ENCODE results near the gene PIKFYVE. TPM values are rescaled to one million over a fixed set of nuclear protein-coding genes. Genes with fewer than 3 reads are reported as not detected.
"Not testable (repeated sequence)": the region's sequence is repeated elsewhere in the genome, so short reads cannot be mapped to it uniquely, and the experiment has no call there.

PIKFYVE gene
- polyA plus RNA-seq, 5 donors = 17.0 to 29.4 (median 25.8) TPM

DNA sequence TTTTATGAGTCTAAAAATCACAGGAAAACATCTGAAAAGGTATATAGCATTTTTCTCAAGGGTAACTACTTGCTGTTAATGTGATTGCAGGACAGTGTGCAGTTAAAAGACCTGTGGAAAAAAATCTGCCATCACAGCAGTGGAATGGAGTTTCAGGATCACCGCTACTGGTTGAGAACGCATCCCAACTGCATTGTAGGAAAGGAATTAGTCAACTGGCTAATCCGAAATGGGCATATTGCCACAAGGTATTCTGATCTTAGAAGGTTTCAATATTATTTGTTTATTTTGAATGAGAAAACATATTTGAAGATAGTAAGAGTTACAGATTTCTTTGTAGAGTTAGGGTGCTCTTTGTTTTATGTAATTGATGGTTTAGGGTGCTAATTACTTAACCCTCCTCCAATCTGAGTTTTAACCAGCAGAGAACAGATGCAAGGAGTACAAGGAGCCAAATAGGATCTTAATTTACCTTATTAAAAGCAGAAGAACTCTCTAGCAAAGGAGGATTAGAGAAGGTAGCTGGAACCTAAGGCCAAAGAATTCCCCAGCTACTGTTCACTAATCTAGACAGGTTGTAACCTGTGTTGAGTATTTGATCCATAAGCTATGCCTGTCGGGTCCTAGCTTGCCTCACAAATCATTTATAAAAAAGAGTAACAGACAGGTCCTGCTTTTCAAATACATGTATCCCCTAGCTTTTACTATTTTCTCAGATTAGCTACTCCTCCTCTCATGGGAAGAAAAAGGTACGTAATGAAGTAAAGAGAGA is 35.0 kb downstream of the PIKFYVE start:
- DNase-seq = no peak

DNA sequence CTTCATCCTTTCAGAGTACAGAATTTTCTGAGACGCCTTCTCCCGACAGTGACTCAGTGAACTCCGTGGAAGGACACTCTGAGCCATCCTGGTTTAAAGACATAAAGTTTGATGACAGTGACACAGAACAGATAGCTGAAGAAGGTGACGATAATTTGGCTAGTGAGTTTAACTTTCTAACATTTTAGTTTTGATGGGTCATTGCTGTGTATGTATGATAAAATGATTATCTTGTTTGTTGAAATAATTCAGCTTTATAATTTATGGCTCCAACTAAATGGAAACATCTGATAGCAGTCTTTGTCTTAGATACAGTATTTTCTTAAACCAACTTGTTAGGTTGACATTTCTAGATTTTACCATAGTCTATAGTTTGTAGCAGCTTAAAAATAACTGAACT is 38.1 kb downstream of the PIKFYVE start:
- DNase-seq = no peak

DNA sequence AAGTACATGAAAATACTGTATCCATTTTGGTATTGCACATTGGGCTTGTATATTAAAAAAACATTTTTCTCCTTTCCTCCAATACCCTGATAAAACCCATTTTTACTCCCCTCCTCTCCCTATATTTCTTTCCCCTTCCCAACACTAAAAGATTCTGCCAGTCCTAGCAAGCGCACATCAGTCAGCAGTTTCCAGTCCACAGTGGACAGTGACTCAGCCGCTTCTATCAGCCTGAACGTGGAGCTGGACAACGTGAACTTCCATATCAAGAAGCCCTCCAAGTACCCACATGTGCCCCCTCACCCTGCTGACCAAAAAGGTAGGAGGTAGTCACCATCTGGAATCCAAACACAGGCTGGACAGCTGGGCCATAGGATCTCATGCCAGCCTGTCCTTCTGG is 38.6 kb downstream of the PIKFYVE start:
- DNase-seq = no peak

DNA sequence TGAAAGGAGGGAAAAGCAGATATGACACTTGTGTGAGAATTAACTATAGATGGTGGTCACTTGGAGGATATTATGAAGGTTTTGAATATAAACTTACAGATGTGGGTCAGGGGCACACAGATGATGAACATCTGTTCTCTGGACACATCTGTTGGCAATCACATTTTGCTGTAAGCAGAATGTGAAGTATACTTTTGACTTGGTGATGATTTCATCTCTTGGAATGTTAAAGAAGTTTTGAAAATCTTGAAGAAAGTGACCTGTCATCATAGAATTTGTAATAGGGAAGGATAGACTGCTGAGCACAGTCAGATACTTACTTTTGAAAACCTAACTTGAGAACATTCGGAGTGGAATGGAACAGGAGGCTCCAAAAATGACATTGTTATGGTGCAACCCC is 40.2 kb downstream of the PIKFYVE start:
- DNase-seq = no peak

DNA sequence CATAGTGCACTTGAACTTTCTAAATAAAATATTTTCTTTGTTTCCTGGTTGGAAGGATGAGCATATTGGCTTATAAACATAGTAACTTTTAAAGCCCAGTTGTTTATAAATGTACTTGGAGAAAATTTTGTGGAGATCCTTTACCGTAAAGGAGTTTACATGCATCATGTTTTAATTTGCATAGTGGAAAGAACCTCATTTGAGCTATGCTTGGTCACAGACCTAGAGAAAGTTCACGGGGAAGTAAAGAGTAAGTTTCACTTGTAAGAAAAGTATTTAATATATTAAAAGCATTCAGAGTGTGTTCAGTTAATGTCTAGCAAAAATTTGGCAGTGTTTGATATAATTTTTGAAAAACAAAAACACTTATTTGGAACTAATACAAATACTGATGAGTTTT is 45.3 kb downstream of the PIKFYVE start:
- DNase-seq = no peak

DNA sequence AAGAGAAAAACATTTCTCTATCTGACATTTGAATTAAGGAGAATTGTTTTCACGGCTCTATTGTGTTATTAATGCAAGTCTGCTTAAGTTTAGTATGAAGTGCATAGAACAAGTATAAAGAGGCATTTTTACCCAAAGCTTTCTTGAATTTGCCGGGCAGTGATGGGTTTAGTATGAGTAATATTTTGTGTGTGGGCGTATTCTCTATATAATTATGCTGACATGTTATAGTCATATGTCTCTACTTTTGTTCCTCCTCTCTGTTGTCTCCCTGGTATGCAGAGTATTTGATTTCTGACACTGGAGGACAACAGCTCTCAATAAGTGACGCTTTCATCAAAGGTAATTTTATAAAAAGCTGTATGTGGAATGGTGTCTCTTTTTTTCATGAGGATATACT is 45.9 kb downstream of the PIKFYVE start:
- DNase-seq = no peak

DNA sequence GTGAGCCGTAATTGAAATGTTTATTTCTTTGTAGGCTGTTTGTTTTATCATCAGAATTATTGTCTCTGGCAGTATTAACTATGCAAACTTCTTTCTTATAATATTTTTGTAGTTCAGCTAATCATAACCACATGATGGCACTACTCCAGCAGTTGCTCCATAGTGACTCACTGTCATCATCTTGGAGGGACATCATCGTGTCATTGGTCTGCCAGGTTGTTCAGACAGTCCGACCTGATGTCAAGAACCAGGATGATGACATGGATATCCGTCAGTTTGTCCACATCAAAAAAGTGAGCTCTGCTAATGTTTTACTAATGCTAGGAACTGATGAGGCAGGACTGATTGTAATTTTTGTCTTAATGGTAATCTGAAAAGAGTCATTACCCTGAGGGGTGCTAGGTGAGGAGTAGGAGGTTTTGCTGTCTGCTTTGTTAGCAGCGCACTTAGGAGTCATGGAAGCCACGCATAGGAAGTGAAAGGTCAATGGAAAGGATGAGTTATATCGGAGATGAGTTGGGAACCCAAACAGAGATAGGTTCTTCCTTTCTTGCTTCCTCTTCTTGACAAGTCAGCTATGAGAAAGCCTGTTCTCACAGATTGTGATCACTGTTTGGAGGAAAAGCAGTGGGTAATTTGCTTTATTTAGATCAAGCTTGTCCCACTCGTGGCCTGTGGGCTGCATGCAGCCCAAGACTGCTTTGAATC is 49.2 kb downstream of the PIKFYVE start:
- no peak for DNase-seq

DNA sequence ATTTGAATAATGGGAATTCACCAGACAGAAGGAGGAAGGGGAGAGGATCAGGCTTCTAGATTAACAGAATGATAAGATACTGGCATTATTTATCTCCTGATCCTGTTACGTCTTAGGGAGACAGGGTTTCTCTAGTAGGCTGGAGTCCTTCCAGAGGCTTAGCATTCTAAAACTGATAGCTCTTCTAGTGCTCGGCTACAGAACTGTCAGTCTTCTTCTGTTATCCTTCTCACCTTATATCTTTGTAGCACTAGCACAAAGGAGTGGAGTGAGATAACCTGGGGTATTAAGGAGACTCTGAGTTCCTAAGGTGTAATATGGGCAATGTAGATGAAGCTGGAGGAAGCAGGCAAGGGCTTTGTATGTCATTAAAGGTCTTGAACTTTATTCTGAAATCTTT is 52.1 kb downstream of the PIKFYVE start:
- DNase-seq = no peak

DNA sequence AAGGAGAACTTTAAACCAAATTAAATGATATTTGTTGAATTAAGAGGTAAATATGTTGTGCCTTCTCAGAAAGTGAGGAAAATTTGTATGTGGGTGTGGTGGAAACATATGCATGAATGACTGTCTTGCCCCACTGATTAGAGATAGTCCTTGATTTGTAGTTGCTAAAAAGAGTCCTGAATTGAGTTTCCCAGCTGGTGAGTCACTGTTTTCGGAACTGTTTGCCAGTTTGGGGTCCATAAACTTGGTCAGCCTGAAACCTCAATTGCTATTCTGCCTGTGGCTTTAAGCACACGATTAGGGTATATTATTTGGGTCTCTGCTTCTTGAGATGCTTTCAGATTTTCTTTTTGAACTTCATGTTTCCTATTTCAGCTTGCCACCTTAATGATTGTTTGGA is 53.3 kb downstream of the PIKFYVE start:
- no peak for DNase-seq

DNA sequence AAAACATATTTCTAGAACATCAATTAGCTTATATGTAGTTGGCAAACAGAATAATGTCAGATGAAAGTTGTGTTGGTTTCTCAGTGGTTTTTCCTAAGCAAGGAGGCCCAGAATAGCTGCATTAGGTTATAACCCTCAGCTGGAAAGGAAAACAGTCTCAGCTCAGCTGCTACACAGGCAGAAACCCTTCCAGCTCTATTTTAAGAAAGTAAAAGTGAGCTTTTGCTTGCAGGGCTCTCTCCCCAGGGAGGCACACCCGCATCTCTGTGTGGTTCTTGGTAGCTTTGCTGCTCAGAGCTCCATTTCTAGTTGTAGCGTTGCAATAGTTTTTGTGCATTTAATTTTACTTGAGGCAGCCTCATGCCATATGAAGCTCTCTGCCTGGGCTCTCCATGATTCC is 54.6 kb downstream of the PIKFYVE start:
- DNase-seq = no peak

DNA sequence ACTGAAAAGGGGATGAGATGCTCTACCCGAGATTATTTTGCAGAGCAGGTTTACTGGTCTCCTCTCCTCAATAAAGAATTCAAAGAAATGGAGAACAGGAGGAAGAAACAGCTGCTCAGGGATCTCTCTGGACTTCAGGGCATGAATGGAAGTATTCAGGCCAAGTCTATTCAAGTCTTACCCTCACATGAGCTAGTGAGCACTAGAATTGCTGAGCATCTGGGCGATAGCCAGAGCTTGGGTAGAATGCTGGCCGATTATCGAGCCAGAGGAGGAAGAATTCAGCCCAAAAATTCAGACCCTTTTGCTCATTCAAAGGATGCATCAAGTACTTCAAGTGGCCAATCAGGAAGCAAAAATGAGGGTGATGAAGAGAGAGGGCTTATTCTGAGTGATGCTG is 60.0 kb downstream of the PIKFYVE start:
- DNase-seq = no peak

DNA sequence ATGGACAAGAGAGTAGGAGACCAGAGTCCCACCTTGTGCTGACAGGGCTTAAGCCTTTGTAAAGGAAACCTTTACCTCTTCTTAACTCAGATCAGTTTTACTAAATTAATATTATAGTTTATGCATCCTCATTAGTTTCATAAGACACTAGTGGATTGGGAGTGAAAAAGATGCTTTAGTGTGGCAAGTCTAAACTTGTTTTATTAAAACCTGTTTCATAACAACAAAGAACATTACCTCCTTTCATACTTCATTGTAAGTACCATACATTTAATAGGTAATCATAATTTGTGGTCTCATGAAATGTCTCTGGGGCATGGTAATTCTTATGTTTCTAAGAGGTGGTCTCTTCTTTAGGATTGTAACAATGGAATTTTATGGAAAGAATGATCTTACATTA is 63.4 kb downstream of the PIKFYVE start:
- DNase-seq = no peak

DNA sequence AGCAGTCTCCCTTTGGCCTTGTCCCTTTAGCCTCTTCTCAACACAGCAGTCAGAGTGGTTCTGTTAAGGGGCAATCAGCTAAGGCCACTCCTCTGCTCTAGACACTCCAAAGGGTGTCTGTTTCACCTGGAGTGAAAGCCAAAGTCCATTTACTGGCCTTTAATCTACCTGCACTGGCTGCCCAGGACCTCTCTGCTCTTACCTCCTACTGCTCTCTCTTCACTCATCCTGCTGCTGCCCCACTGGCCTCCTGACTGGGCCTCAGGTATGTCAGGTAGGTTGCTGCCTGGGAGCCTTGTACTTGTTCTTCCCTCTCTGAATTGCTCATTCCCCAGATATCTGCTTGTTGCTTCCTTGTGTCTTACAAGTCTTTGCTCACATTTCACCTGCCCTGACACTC is 68.2 kb downstream of the PIKFYVE start:
- no peak for DNase-seq

DNA sequence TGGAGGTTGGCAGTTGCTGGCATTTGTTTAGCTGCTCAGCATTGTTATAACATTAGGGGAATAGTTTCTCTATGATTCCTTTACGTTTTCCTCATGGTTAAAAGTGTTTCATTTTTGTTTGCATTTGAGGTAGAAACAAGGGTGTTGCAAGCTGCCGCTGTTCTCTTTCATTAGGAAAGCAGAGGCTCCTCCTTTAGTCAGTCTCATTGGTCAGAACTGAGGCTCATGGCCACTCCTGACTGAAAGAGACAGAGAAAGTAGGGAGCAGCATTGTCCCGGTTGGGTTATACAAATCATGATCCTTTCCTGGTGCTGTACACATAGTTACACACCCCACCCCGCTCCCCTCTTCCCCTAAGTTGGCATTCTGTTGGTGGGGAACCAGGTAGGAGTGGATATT is 80.7 kb downstream of the PIKFYVE start:
- DNase-seq = no peak

DNA sequence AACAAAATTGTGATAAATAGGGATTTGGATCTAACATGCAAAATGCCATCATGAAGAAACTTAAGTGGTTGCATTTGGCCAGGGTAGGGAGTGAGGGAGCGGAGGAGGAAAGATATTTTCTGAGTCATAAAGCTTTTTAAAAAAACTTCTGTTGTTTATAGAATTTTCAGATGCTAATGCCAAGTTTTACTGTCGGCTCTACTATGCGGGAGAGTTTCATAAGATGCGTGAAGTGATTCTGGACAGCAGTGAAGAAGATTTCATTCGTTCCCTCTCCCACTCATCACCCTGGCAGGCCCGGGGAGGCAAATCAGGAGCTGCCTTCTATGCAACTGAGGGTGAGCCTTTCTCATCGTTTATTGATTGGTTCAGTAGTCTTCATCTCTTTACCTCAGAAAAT is 84.6 kb downstream of the PIKFYVE start:
- DNase-seq = peak in 1 of 2 donors; percentile 1

DNA sequence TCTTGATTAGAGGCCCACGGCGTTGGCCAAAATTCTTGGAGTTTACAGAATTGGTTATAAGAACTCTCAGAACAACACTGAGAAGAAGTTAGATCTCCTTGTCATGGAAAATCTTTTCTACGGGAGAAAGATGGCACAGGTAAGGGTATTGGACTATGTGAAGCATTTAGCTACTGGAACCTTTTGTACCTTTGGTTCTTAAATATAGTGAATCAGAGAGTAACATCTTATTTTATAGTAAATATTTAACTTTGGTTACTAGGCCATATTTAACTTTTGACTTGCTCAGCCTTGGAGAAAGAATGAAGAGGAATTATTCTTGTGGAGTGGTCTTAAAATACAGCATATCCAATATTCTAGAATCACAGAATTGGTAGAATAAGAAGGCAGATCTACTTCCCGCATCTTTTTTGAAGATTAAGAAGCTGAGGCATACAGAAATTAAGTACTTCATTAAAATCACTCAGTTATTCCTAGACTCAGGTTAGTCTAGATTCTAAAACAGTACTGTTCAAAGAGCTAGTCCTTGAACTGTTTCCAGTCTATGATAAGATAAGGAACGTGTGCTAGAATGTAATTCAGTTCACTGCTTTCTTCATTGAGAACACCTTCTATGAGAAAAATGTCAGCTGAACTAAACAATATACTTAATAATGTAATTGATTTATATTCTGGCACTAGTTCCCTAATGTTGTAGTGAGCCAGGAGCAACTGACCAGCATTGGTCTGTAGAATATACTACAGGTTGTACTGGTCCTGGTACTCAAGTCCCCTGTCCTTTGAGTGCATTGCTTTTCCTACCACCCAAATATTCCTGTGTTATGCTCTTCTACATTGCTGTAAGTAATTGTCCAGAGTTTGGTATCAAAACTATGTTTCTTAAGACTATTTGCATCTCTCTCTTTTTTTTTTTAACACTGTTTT is 86.9 kb downstream of the PIKFYVE start:
- DNase-seq = no peak

DNA sequence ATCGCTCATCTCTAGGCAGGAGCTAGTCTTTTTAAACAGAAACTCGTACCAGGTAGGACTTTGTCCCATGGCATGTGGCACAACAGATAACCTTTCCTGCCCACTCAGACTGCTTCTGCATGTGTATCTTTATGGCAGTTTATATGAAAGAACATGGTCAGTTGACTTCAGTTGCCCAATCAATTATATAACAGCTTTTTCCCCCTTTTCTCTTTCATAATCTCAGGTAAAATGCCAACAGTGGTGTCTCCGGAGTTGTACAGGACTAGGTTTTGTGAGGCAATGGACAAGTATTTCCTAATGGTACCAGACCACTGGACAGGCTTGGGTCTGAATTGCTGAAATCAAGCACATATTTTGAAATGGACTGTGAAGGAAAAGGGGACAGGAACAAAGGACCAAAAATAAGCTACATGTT is 88.9 kb downstream of the PIKFYVE start:
- DNase-seq = no peak

DNA sequence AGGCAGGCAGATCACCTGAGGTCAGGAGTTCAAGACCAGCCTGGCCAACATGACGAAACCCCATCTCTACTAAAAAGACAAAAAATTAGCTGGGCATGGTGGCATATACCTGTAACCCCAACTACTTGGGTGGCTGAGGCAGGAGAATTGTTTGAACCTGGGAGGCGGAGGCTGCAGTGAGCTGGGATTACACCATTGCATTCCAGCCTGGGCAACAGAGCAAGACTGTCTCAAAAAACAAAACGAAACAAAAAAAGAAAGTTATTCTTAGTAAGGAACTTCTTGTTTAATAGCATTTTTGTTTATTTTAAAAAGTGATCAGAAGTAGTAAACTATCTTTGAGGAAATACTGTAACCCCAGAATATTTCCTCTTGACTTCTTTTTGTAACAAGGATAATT is 90.4 kb downstream of the PIKFYVE start:
- DNase-seq = not testable (repeated sequence)

DNA sequence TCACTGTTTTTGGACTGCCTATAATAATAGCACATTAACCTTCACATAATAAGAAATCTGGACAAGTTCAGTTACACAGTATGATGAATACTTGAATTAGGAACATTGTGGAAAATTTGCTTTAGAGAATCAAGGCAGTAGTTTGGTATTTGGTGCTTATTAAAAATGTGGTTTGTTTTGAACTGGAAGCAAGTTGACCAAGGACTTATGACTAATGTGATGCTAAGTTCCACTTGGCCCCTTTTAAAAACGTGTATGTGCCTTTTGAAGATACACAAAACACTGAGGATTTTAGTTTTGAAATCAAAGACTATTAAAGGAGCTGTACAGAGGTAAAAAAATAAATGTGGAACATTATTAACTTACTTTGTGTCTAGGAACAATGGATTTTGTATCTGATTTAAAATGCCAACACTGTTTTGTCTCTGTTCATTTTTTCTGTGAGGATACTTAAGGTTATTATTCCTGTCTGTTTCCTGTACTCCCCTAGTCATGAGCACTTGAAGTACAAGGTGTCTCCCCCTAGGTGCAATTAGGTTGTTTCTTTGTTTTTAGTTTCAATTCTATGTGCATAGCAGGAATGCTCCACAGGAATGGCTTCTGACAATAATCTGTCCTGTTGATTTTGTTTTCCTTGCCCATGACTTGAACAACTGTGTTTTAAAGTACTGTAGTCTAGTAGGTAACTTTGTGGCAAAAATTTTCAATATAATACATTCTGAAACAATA is 91.0 kb downstream of the PIKFYVE start:
- no peak for DNase-seq

DNA sequence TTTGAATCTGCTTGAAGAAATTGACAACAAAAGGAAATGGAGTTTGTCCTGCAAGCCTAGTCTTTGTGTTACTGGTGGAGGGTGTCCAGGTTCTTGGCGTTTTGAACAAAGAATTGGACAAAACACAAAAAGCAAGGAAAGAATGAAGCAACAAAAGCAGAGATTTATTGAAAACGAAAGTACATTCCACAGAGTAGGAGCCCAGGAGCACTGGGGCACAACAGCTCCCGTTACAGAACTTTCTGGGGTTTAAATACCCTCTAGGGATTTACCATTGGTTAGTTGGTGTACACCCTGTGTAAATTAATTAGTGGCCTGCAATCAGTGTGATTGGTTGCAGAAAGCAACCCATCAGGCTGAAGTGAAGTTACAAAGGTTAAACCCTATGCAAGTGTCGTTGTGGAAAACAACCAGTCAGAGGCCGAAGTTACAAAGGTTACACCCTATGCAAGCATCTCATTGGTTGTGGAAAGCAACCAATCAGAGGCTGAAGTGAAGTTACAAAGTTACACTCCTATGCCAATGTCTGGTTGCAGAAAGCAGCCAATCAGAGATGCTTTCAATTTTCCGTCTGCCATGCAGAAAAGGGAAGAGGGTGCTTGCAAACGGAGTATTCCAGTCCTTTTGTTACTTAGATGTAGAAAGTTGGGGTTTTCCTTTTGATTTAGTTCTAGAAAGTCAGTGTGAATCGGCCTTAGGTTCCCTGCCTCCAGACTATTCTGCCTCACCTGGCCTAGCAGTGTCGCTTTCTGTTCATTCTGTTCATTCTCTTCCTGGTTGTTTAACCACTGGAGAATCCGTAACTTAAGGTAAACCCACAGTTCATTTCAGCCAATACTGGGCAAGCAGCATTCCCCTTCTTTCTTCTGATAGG is 92.9 kb downstream of the PIKFYVE start:
- DNase-seq = no peak

DNA sequence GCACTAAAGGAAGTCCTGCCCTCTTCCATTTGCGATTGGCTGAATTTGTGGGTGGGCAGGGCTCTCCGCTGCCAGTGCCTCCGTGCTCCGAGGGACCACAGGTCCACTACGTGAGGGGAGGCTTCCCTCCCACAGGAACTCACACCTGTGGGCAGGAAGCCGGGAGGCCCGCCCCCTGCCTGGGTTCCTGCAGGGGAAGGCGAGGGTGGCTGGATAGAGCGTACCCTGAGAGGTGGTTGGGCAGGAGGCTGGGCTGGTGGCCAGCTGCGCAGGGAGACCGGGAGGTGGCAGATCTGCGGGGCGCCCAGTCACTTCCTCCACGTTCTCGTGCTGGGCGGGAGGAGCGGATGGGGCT is 93.6 kb downstream of the PIKFYVE start:
- no peak for DNase-seq

Measured in right lung (tissue), 5 donors.